Chondrocyte (in vitro differentiated cells): ENCODE results near the gene KIF26B. TPM values are rescaled to one million over a fixed set of nuclear protein-coding genes. Genes with fewer than 3 reads are reported as not detected.

Experiments used
- DNase-seq: peaks from one replicate; pipeline ENCODE4 v3.0.0; 2021; ENCODE audit warnings: mixed read lengths, low spot score
- H3K27ac Mint-ChIP-seq: one replicate; pipeline ENCODE4 v1.8.0; 2021; ENCODE audit warnings: mild to moderate bottlenecking, moderate library complexity, mixed read lengths; ENCODE audit not compliant: unreplicated experiment
- H3K27me3 Mint-ChIP-seq: 2 replicates; pipeline ENCODE4 v1.8.0; 2021; ENCODE audit warnings: low read depth, mixed read lengths
- H3K36me3 Mint-ChIP-seq: 2 replicates; pipeline ENCODE4 v1.8.0; 2021; ENCODE audit warnings: low read depth, mixed read lengths
- H3K4me1 Mint-ChIP-seq: 2 replicates; pipeline ENCODE4 v1.8.0; 2021; ENCODE audit warnings: low read depth, mild to moderate bottlenecking, mixed read lengths
- H3K4me3 Mint-ChIP-seq: one replicate; pipeline ENCODE4 v1.8.0; 2021; ENCODE audit warnings: mild to moderate bottlenecking, moderate library complexity, mixed read lengths; ENCODE audit not compliant: unreplicated experiment
- H3K9me3 Mint-ChIP-seq: 2 replicates; pipeline ENCODE4 v1.8.0; 2021; ENCODE audit warnings: low read depth, mixed read lengths
- CTCF ChIP-seq: fragments of 200-600 bp; sonication (generic); IDR thresholded peaks from 2 replicates; pipeline ENCODE4 v1.5.0; 2021; ENCODE audit warnings: antibody characterized with exemption, mild to moderate bottlenecking, moderate library complexity
- total RNA-seq: library from RNA; stranded (reverse); gene quantifications from 3 replicates; pipeline ENCODE4 v1.2.1, GENCODE V29; 2021

KIF26B gene
- total RNA-seq, 1 donor from 2014 or later = 47.0 TPM

GRCh38 chr1:245530937-245531336 lies 376.2 kb downstream of the KIF26B start:
- Mint-ChIP-seq H3K9me3 (no peaks in the 10 kb centered on the region), H3K4me3 (no peak overlapping the region), H3K27me3 (no peaks in the 10 kb centered on the region), H3K27ac (no peak overlapping the region), H3K36me3 (peaks cover 2% of the 10 kb centered on the region), H3K4me1 (no peaks in the 10 kb centered on the region)
- TF ChIP-seq CTCF = no peak
- no peak for DNase-seq

DNA sequence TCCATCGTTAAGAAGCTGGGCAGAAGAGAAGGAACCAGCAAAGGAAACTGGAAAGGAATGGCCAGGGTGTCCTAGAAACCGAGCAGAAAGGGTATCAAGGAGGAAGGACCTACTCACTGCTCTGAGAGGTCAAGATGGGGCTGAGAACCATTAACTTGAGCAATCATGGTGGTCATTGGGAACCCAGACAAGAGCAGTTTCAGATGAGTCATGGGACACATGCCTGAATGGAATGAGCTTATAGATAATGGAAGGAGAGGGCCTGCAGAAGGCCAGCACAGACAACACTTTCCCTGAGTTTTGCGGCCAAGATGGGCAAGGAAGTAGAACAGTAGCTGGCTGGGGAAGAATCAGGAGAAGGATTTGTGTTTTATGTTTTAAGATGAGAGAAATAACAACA lies 383.2 kb downstream of the KIF26B start:
- H3K9me3 Mint-ChIP-seq = no peaks in the 10 kb centered on the region
- no peak overlapping the region for H3K4me3 Mint-ChIP-seq
- no peak overlapping the region for H3K27ac Mint-ChIP-seq
- peaks cover 3% of the 10 kb centered on the region for H3K4me1 Mint-ChIP-seq
- H3K27me3 Mint-ChIP-seq = no peaks in the 10 kb centered on the region
- DNase-seq = no peak
- no peak for TF ChIP-seq CTCF
- H3K36me3 Mint-ChIP-seq = peaks cover 15% of the 10 kb centered on the region

GRCh38 chr1:245538671-245539070 lies 383.9 kb downstream of the KIF26B start:
- no peak for DNase-seq
- no peak for TF ChIP-seq CTCF

GRCh38 chr1:245541369-245541768 lies 386.6 kb downstream of the KIF26B start:
- Mint-ChIP-seq H3K27ac (no peak overlapping the region), H3K4me3 (no peak overlapping the region), H3K36me3 (peaks cover 22% of the 10 kb centered on the region), H3K27me3 (no peaks in the 10 kb centered on the region), H3K4me1 (peaks cover 3% of the 10 kb centered on the region), H3K9me3 (no peaks in the 10 kb centered on the region)
- TF ChIP-seq CTCF = no peak
- no peak for DNase-seq

More at GRCh38 chr1:245538671-245539070, 383.9 kb downstream of the KIF26B start:
- Mint-ChIP-seq H3K27me3 (no peaks in the 10 kb centered on the region), H3K4me1 (peaks cover 3% of the 10 kb centered on the region), H3K27ac (no peak overlapping the region), H3K36me3 (peaks cover 20% of the 10 kb centered on the region), H3K4me3 (no peak overlapping the region), H3K9me3 (no peaks in the 10 kb centered on the region)

DNA sequence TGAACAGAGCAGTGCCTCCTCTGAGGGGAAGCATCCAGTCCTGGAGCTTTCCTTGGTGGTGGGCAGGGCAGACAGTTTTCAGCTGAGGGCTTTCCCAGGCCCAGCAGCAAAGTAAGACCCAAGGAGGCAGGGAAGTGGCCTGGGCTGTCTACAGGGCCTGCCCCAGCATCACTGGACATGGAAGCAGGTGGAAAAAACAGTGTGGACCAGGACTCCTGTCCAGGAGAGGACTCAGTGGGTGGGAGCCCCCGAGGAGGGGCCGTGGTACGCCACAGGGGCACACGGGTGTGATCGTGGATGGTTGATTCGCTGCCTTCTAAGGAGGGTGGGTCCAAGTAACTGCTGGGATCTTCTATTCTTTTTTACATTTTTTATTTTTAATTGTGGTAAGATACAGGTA lies 387.6 kb downstream of the KIF26B start:
- DNase-seq = no peak

More for the DNA sequence above, 387.6 kb downstream of the KIF26B start:
- Mint-ChIP-seq H3K27me3 (no peaks in the 10 kb centered on the region), H3K9me3 (no peaks in the 10 kb centered on the region), H3K27ac (no peak overlapping the region), H3K4me3 (no peak overlapping the region), H3K4me1 (peaks cover 3% of the 10 kb centered on the region), H3K36me3 (peaks cover 22% of the 10 kb centered on the region)
- no peak for TF ChIP-seq CTCF
